HEK293 (cell line): Measurements from ENCODE around the gene IFI30.

ENCODE experiments used
- YY1 ChIP-seq: fragments of 450-650 bp; formaldehyde crosslinking; IDR thresholded peaks from 2 replicates; pipeline ENCODE4 v1.5.1; 2018; ENCODE audit warnings: missing biosample characterization, missing genetic modification characterization
- ZFP3 ChIP-seq: fragments of 450-650 bp; formaldehyde crosslinking; IDR thresholded peaks from 2 replicates; pipeline ENCODE4 v1.5.1; 2016; ENCODE audit warnings: low read depth, missing biosample characterization, missing genetic modification characterization
- ZNF121 ChIP-seq: fragments of 450-650 bp; formaldehyde crosslinking; IDR thresholded peaks from 2 replicates; pipeline ENCODE4 v1.5.1; 2016; ENCODE audit warnings: missing biosample characterization, missing genetic modification characterization
- ZNF169 ChIP-seq: fragments of 450-650 bp; formaldehyde crosslinking; IDR thresholded peaks from 2 replicates; pipeline ENCODE4 v1.5.1; 2016; ENCODE audit warnings: missing biosample characterization, missing genetic modification characterization
- ZNF214 ChIP-seq: fragments of 450-650 bp; formaldehyde crosslinking; IDR thresholded peaks from 2 replicates; pipeline ENCODE4 v1.5.1; 2017; ENCODE audit warnings: missing biosample characterization, mild to moderate bottlenecking, missing genetic modification characterization, borderline replicate concordance
- ZNF248 ChIP-seq: fragments of 450-650 bp; formaldehyde crosslinking; IDR thresholded peaks from 2 replicates; pipeline ENCODE4 v1.5.1; 2017; ENCODE audit warnings: missing biosample characterization, missing genetic modification characterization
- ZNF416 ChIP-seq: fragments of 450-650 bp; formaldehyde crosslinking; IDR thresholded peaks from 2 replicates; pipeline ENCODE4 v1.5.1; 2016; ENCODE audit warnings: missing biosample characterization, missing genetic modification characterization
- ZNF558 ChIP-seq: fragments of 450-650 bp; formaldehyde crosslinking; IDR thresholded peaks from 2 replicates; pipeline ENCODE4 v1.5.1; 2016; ENCODE audit warnings: missing biosample characterization, missing genetic modification characterization
- ZNF561 ChIP-seq: fragments of 450-650 bp; IDR thresholded peaks from 2 replicates; pipeline ENCODE4 v1.5.1; 2018; ENCODE audit warnings: missing biosample characterization, missing genetic modification characterization, borderline replicate concordance
- TF ChIP-seq, protein P1 (sequence below): fragments of 450-650 bp; formaldehyde crosslinking; IDR thresholded peaks from 2 replicates; pipeline ENCODE4 v1.5.1; 2016; ENCODE audit warnings: missing biosample characterization, missing genetic modification characterization
- TF ChIP-seq, protein P2 (sequence below): fragments of 450-650 bp; formaldehyde crosslinking; IDR thresholded peaks from 2 replicates; pipeline ENCODE4 v1.5.1; 2016; ENCODE audit warnings: missing biosample characterization, missing genetic modification characterization
- TF ChIP-seq, protein P3 (sequence below): fragments of 450-650 bp; formaldehyde crosslinking; IDR thresholded peaks from 2 replicates; pipeline ENCODE4 v1.5.1; 2016; ENCODE audit warnings: missing biosample characterization, missing genetic modification characterization
- TF ChIP-seq, protein P4 (sequence below): fragments of 450-650 bp; formaldehyde crosslinking; IDR thresholded peaks from 2 replicates; pipeline ENCODE4 v1.5.1; 2016; ENCODE audit warnings: missing biosample characterization, missing genetic modification characterization

DNA sequence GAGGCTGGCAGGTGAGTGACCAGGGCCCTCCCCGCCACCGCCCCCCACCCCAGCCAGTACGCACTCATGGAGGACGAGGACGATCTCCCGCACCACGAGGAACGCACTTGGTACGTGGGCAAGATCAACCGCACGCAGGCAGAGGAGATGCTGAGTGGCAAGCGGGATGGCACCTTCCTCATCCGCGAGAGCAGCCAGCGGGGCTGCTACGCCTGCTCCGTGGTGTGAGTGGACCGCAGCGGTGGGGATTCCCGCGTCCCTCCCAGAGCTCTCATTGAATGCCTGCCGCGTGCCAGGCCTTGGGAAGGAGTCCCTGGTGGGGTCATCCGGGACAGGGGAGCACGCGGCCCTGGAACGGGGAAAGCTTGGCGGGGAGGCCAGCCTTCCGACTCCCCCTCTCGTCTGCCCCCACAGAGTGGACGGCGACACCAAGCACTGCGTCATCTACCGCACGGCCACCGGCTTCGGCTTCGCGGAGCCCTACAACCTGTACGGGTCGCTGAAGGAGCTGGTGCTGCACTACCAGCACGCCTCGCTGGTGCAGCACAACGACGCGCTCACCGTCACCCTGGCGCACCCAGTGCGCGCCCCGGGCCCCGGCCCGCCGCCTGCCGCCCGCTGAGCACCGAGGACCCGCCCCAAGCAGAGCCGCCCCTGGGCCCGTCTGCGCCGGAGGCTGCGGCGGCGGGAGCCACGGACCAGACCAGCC is 4.8 kb upstream of the IFI30 start:
- TF ChIP-seq, protein P1, sequence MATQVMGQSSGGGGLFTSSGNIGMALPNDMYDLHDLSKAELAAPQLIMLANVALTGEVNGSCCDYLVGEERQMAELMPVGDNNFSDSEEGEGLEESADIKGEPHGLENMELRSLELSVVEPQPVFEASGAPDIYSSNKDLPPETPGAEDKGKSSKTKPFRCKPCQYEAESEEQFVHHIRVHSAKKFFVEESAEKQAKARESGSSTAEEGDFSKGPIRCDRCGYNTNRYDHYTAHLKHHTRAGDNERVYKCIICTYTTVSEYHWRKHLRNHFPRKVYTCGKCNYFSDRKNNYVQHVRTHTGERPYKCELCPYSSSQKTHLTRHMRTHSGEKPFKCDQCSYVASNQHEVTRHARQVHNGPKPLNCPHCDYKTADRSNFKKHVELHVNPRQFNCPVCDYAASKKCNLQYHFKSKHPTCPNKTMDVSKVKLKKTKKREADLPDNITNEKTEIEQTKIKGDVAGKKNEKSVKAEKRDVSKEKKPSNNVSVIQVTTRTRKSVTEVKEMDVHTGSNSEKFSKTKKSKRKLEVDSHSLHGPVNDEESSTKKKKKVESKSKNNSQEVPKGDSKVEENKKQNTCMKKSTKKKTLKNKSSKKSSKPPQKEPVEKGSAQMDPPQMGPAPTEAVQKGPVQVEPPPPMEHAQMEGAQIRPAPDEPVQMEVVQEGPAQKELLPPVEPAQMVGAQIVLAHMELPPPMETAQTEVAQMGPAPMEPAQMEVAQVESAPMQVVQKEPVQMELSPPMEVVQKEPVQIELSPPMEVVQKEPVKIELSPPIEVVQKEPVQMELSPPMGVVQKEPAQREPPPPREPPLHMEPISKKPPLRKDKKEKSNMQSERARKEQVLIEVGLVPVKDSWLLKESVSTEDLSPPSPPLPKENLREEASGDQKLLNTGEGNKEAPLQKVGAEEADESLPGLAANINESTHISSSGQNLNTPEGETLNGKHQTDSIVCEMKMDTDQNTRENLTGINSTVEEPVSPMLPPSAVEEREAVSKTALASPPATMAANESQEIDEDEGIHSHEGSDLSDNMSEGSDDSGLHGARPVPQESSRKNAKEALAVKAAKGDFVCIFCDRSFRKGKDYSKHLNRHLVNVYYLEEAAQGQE (tag by site-specific recombination), result no peak
- TF ChIP-seq, protein P2, sequence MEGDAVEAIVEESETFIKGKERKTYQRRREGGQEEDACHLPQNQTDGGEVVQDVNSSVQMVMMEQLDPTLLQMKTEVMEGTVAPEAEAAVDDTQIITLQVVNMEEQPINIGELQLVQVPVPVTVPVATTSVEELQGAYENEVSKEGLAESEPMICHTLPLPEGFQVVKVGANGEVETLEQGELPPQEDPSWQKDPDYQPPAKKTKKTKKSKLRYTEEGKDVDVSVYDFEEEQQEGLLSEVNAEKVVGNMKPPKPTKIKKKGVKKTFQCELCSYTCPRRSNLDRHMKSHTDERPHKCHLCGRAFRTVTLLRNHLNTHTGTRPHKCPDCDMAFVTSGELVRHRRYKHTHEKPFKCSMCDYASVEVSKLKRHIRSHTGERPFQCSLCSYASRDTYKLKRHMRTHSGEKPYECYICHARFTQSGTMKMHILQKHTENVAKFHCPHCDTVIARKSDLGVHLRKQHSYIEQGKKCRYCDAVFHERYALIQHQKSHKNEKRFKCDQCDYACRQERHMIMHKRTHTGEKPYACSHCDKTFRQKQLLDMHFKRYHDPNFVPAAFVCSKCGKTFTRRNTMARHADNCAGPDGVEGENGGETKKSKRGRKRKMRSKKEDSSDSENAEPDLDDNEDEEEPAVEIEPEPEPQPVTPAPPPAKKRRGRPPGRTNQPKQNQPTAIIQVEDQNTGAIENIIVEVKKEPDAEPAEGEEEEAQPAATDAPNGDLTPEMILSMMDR, result no peak
- no peak for TF ChIP-seq ZNF214 (tag by site-specific recombination)
- no peak for TF ChIP-seq ZFP3
- TF ChIP-seq ZNF416 (tag by site-specific recombination), result no peak
- TF ChIP-seq ZNF558 (tag by site-specific recombination), result no peak
- TF ChIP-seq ZNF121 (tag by site-specific recombination), result no peak
- TF ChIP-seq ZNF248 (tag by site-specific recombination), result no peak
- TF ChIP-seq, protein P3, sequence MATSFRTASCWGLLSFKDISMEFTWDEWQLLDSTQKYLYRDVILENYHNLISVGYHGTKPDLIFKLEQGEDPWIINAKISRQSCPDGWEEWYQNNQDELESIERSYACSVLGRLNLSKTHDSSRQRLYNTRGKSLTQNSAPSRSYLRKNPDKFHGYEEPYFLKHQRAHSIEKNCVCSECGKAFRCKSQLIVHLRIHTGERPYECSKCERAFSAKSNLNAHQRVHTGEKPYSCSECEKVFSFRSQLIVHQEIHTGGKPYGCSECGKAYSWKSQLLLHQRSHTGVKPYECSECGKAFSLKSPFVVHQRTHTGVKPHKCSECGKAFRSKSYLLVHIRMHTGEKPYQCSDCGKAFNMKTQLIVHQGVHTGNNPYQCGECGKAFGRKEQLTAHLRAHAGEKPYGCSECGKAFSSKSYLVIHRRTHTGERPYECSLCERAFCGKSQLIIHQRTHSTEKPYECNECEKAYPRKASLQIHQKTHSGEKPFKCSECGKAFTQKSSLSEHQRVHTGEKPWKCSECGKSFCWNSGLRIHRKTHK (tag by site-specific recombination), result no peak
- TF ChIP-seq, protein P4, sequence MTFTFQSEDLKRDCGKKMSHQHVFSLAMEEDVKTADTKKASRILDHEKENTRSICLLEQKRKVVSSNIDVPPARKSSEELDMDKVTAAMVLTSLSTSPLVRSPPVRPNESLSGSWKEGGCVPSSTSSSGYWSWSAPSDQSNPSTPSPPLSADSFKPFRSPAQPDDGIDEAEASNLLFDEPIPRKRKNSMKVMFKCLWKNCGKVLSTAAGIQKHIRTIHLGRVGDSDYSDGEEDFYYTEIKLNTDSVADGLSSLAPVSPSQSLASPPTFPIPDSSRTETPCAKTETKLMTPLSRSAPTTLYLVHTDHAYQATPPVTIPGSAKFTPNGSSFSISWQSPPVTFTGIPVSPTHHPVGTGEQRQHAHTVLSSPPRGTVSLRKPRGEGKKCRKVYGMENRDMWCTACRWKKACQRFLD (tag by site-specific recombination), result no peak
- TF ChIP-seq ZNF561 (tag by site-specific recombination), result no peak
- no peak for TF ChIP-seq ZNF169
- TF ChIP-seq YY1 (tag by site-specific recombination), result no peak
